Measurements from ENCODE around the gene UTP18.
A peak's percentile ranks its signal among the peaks of the same experiment; 100 is the strongest.
"Not testable (repeated sequence)": the region's sequence is repeated elsewhere in the genome, so short reads cannot be mapped to it uniquely, and the experiment has no call there.

UTP18 gene

DNA sequence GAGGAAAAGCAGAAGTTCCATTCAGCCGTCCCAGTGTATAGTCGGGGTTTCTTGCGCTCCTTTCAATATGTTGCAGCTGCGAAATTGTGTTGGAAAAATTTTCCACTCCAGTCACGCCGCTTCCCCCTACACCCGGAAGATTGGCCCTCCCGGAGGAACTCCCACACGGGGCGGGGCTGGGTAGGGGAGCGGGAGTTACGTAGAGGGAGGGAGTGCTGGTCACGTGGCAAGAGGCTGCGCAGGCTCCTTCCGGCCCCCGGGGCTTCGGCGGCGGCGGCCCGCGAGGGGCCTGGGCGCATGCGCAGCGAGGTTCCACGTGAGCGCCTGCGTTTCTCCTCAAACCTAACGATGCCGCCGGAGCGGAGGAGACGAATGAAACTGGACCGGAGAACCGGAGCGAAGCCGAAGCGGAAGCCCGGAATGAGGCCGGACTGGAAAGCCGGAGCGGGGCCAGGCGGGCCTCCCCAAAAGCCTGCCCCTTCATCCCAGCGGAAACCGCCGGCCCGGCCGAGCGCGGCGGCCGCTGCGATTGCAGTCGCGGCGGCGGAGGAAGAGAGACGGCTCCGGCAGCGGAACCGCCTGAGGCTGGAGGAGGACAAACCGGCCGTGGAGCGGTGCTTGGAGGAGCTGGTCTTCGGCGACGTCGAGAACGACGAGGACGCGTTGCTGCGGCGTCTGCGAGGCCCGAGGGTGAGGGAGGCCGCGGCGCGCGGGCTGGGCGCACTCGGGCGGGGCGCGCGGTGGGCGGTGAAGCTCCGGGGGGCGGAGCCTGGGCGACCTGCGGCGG lies at the start of gene UTP18:
Gene UTP18 (plus strand): TSS at position 310 of the 787 bp plus-strand sequence. CDS start 39 bp downstream, at position 349.
- DNase-seq (ENCODE audit: low read depth) = peak; percentile 94

DNA sequence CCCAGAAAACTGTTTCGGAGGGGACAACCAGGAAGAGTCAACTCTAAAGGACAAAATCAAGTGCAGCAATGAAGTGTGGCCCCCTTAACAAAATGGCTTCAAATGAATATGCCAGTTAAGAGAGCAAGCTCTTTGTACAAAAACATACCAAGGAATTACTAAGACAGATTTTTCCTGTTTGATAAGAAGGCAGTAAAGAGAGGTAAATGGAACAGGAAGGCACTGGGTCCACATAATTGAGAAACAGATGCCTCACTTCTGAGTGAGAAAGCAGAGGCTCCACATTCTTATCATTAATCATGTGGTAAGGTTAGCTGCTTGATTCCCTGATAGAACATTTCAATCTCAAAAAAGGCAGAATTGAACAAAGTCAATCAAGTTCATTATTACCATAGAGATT lies 45.4 kb upstream of the UTP18 start:
- no peak for DNase-seq (ENCODE audit: low read depth)

DNA sequence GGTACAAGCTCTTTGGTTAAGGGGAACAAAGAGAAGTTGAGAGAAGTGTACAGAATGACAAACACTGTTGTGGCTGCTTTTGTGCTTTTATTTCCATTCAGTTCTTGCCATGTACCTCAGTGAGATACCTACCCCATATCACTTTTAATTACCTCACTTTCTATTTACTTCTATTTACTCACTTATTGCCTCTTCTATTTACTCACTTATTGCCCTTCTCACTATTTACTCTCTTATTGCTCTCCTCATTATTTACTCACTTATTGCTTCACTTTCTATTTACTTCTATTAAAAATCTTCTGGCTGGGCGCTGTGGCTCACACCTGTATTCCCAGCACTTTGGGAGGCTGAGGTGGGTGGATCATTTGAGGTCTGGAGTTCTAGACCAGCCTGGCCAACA lies 42.4 kb upstream of the UTP18 start:
- no peak for DNase-seq (ENCODE audit: low read depth)

DNA sequence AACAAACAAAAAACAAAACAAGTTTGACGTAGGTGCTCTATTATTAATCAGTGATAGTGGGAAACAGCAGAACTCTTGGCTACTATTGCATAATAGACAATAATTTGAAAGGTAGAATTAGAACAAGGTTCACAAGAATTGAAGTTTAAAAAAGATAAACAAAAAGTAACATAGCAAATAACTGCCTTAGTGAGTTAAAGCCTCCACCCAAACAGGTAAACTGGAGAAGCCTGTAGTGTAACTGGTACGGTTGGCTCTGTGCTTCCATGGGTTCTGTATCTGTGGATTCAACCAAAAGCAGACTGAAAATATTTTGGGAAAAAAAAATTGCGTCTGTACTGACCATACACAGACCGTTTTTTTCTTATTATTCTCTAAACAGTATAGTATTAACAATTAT lies 39.0 kb upstream of the UTP18 start:
- DNase-seq (ENCODE audit: low read depth) = no peak

DNA sequence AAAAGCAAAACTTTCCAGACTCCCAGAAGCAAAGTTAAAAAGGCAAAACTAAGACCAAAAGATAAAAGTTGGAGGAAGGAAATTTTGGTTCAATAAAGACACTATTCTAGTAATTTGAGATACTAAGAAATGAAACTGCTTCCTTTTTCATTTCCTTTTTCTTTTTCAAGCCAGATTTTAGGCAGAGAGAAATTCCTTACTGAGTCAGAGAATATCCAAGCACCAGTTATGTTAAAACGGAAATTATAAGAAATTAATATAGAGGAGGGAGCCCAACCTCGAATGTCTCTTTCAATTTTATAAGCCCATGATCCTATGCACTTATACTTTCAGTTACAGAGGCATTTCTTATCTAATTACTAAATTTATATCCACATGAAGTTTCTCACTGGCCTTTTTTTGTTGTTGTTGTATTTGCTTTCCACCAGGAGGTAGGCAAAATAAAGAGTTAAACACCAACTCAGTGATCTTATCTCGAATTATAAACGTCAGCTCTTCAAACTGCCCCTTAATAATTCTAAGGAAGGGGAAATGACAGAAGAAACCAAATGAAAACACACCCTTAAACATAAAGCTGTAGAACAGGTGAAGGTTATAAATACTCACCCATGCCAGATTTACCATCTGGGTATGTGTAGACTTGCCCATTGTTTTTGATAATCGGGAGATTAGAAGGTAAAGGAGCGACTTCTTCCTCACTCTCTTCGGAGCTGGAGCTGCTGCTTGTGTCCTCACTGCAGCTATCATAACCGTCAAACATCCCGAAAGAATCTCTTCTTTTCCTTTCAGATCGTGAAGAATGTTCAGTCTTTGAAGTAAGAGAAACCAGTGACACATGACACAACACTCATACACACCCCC lies 35.7 kb upstream of the UTP18 start:
- DNase-seq (ENCODE audit: low read depth) = no peak

DNA sequence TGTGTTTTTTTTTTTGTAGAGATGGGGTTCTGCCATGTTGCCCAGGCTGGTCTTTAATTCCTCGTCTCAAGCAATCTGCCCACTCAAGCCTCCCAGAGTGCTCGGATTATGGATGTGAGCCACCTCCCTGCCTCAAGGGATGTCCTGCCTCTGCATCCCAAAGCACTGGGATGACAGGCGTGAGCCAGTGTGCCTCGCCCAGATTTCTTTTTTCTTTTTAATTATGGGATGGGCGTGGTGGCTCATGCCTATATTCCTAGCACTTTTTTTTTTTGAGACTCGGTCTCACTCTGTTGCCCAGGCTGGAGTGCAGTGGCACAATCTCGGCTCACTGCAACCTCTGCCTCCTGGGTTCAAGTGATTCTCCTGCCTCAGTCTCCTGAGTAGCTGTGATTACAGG lies 34.8 kb upstream of the UTP18 start:
- DNase-seq (ENCODE audit: low read depth) = not testable (repeated sequence)

DNA sequence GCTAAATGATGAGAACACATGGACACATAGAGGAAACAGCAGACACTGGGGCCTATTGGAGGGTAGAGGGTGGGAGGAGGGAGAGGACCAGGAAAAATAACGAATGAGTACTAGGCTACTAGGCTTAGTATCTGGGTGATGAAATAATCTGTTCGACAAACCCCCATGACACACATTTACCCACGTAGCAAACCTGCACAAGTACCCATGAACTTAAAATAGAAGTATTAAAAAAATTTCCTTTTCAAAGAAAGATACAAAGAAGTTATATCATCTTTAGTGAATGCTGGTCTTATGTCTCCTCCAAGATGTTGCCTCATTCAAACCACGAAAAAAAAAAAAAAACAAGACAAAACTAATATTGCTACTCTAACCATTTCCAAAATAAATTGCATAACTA lies 32.2 kb upstream of the UTP18 start:
- no peak for DNase-seq (ENCODE audit: low read depth)

DNA sequence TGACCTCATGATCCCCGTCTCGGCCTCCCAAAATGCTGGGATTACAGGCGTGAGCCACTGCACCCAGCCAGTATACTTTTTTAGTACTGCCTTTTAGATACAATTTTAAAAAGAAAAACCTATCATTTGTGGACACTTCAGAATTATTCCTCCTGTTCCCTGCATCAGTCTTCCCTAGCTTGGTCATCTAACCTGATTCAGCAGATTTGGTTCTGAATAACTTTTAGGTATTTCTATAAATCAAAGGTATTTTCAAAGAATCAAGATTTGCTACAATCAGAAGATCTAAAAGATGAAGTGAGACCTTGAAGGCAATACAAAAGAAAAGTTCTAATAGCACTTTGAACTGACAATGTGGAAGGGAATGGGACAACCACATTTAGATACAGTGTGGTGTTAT lies 30.5 kb upstream of the UTP18 start:
- DNase-seq (ENCODE audit: low read depth) = no peak

DNA sequence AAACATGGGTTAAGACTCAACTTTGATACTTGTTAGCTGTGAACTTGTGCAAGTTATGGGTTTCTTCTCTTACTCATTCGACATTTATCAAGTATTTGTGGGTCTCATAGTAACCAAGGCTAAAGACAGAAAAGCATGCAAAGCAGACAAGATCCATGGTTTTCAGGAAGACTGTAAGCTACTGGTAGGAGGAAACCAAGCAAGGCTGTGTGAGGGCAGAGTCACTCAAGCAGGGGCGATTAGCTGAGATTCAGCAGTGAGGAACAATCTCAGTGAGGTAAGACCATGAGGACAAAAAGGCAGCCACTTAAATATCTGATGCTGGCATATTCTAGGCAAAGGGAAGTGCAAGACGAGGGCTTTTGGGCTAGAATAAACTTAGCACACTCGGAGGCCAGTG lies 30.0 kb upstream of the UTP18 start:
- no peak for DNase-seq (ENCODE audit: low read depth)

DNA sequence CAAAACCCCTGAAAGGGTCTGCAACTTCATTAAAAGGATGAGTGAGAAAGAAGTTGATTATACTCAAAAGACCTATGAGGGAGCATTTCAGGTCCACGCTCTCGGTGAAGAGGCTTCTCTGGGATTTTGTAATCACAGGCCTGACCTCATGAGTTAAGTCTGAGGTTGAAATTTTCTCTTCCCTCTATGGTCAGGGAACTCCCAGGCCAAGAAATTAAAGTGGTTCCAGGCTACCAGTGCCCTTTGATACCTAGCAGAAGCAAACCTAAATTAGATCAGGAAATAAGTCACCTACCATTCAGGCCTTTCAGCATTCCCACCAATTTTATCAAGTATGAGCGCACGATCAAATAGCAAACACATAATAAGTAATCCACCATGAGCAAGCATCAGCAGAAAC lies 28.3 kb upstream of the UTP18 start:
- no peak for DNase-seq (ENCODE audit: low read depth)

DNA sequence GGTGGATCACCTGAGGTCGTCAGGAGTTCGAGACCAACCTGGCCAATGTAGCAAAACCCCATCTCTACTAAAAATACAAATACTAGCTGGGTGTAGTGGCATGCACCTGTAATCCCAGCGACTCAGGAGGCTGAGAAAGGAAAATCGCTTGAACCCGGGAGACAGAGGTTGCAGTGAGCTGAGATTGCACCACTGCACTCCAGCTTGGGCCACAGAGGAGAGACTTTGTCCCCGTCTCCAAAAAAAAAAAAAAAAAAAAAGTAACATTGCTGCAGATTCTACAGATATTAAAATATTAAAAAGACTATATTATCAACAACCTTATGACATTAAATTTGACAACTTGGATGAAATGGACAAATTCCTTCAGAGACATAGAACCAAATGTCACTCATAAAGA lies 26.2 kb upstream of the UTP18 start:
- no peak for DNase-seq (ENCODE audit: low read depth)

DNA sequence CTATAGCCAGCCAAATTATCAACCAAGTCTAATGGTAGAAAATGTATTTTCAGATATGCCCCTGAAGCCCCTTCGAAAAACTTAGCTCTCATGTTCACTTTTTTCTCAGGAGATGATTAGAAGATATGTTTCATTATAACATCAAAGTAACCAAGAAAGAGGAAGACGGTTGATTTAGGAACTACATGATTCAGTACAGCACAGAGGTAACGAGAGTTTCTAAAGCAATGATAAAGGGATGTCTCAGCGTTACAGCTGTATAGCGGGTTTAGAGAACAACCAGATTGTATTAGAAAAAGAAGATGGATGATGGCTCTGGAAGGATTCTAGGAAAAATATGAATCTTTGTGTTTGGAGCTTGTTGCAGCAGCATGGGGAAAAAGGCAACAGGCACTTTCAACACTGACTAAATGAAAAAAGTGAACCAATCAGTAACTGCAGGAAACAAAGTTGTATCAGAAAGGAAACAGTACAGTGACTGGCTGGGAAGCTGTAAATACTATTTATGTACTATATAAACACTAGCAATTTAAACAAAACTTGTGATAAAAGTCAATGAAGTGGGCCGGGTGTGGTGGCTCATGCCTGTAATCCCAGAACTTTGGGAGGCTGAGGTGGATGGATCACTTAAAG lies 22.0 kb upstream of the UTP18 start:
- no peak for DNase-seq (ENCODE audit: low read depth)

DNA sequence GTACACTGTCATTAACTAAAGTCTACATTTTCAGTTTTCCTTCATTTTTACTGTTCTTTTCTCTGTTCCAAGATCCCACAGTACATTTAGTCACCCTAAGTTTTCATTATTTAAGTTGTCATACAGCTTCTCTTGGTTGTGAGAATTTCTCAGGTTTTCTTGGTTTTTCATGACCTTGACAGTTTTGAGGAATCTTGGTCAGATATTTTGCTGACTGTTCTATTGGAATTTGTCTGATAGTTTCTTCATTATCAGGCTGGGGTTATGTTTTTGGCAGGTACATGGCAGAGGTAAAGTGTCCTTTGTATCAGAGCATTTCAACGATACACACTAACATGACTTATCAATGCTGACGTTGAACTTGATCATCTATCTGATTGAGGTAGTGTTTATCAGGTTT lies 20.1 kb upstream of the UTP18 start:
- no peak for DNase-seq (ENCODE audit: low read depth)

DNA sequence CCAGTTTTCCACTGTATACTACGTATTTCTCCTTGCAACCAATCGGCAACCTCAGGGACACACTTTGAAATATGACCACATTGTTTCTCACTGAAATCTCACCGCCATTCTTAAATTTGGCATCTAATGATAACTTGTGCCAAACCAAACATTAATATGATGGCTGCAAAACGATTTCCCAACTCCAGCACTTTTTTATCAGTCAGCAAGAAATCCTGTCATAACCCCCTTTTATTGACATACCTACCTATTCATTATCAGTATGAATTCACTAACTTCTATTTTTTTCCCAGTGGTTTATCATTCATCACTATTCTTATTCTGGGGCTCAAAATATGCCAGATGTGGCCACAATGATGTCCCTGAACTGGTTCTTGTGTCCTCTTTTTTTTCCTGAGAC lies 16.3 kb upstream of the UTP18 start:
- no peak for DNase-seq (ENCODE audit: low read depth)

DNA sequence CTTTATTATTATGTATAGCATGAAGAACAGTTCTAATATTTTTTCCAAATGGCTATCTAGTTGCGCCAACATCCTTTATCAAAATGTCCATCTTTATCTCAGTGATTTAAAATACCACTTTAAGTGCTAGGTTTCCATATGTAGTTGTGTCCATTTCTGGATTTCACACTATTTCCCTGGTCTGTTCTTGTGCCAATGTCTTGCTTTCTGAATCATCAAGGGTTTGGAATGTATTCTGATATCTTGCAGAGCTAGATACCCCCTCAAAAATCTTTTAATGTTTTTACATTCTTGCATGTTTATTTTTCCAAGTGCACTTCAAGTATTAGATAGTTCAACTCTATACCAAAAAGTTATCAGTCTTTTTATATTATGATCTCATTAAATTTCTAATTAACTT lies 14.8 kb upstream of the UTP18 start:
- DNase-seq (ENCODE audit: low read depth) = no peak

DNA sequence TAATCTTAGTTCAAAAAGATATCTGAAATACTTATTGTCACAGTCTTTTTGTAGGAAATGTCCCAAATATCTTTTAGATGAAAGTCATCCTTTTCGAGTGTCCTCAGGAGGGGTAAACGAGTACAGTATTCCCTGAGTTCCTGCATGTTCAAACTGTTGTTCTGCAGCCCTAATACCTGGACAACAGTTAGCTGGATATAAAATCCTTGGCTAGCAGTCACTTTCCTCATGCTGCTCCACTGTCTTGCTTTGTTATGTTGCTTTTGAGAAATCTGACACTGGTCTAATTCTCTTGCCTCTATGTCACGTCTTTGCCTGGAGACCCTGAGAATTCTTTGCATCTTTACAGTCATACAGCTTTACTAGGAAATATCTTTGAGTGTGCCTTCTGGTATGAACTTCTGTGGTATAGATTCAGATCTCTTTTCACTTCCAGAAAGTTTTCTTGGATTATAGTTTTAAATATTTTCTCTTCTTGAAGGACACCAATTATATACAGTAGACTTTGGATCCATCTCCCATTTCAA lies 10.0 kb upstream of the UTP18 start:
- no peak for DNase-seq (ENCODE audit: low read depth)

DNA sequence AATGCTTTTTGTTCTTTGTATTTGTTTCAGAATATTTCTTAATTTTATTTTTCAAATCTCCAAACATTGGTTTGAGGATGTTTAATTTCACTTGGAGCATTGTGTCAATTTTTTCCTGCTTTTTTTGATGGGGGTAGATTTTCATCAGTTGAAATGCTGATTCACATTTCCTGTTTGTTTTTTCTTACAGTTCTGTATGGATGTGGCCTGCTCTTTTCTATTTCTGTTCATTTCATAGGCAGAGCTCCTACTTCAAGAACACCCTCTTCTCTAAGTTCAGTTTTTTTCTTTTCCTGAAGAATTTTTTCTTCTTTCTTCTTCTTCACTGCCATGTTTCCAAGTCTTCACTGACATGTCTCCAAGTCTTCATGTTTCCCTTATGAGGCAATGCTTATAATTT lies 9.3 kb upstream of the UTP18 start:
- no peak for DNase-seq (ENCODE audit: low read depth)

DNA sequence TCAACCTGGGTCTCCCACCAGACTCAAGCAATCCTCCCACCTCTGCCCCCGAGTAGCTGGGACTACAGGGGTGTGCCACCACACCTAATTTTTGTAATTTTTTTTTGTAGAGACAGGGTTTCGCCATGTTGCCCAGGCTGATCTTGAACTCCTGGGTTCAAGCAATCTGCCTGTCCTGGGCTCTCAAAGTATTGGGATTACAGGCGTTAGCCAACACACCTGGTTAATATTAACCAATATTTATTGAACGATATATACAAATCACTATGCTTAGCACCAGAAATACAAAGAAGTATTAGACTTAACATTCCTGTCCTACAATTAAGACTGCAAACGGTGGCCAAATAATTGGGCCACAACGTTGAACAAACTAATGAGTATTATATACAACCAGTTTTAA lies 4.7 kb upstream of the UTP18 start:
- DNase-seq (ENCODE audit: low read depth) = no peak

DNA sequence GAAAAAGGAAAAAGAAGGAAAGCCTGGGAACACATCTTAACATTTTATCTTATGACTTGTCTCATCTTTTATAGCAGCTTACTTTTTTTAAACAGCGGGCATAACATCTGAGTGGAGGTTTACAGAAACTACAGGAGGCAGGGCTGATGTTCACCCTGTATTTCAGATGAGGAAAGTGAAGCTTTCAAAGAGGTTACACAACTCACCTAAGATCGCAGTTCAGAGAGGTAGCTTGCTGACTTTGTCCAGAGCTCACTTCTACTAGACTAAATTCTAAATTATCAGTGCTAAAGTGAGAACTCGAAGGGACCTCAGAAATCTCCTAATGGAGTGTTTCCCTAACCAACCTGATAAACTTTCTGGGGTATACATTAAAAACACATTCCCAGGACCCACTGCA lies 4.2 kb upstream of the UTP18 start:
- DNase-seq (ENCODE audit: low read depth) = no peak

DNA sequence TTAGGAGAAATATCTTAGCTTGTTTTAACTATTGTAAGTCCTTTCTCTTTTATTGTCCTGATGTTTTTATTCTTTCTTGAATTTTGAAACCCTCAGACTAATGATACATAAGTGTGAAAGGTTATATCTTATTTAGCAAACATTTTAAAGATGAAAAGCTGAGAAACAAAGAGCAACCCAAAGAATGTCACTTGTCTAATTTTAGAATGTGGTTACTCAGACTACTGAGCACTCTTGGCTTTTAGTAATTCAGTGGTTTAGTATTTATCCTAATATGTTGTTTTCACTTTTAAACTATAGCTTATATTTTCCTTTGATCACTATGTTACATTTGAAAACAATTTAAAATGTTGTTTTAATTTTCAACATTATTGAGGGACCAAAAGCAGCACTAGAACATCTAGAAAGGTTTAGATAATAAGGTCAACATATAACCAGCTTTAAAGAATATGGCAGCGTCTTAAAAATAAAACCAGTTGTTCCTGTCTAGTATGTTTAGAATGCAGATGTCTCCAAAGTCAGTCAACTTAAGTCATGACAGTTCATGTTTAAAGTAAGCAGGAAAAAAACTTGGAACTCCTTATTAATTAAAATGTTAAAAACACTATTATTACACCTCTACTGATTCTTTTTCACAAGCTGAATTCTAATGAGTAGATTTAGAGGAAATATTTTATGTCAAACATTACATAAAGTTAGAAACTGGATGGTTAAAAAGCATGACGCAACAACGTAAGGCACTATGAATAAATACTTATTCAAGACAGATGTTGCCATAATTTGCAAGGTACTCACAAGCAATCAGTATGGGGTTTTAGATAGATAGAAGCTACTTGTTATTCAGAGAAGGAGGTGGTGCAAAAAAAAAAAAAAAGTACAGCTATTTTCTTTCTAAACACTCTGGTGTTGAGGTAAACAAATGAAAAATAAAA lies 2.9 kb upstream of the UTP18 start:
- no peak for DNase-seq (ENCODE audit: low read depth)

DNA sequence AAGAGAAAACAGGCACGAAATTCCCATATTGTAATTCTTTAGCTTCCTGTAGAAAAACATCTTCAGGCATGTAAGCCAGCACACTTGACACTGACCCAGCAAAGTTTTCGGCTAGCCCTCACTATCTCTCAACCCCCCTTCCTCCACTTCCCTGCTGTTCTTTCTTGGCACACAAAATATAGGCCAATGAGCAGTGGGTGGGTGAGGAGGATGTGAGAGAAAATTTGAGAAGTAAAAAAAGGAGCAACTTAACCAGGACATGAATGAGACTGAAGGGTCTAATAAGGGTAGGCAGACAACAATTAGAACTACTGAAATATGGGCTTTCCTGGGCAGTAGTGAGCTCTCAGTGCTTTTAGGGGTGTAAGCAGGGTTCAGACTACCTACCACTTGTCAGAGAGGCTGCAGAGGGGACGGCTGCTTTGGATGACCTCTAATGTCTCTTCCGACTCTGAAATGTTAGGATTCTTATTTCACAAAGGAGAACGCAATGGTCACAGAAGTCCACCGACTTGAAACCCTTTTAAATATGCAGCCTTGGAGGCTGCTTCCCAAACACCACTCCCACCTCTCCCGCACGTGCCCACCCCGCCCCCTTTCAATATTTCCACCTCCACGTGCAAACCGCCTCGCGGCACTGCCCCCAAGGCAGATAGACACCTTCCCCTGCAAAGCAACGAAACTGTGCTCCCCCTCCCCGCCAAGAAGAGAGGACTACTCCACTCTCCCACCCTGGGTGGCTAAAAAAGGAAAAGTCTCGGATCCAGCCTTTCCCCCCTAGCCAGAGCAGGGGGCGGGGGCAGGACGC lies 1.4 kb upstream of the UTP18 start:
- DNase-seq (ENCODE audit: low read depth) = no peak

Data from activated T-cell treated with anti-CD3 and anti-CD28 coated beads for 24 hours (primary cell).